Colonic mucosa (tissue), 4 donors: ENCODE measurements around the gene DGKD. TPM values are rescaled to one million over a fixed set of nuclear protein-coding genes. Genes with fewer than 3 reads are reported as not detected.

ENCODE experiments used
- DNase-seq: peaks from one replicate; pipeline ENCODE4 v3.0.0-alpha.2; 2020
- H3K27ac ChIP-seq: fragments of 200-600 bp; one replicate; pipeline ENCODE4 v1.8.0; 2021
- H3K27me3 ChIP-seq: fragments of 200-600 bp; one replicate; pipeline ENCODE4 v1.8.0; 2021
- H3K36me3 ChIP-seq: fragments of 200-600 bp; one replicate; pipeline ENCODE4 v1.8.0; 2021
- H3K4me1 ChIP-seq: fragments of 200-600 bp; one replicate; pipeline ENCODE4 v1.8.0; 2021; ENCODE audit warnings: mild to moderate bottlenecking
- H3K4me3 ChIP-seq: fragments of 200-600 bp; one replicate; pipeline ENCODE4 v1.8.0; 2021
- H3K9ac ChIP-seq, 2 donors: one replicate each; pipeline ENCODE4 v1.7.0; 2013; ENCODE audit warnings: control low read depth in 2 of 2, low read depth in 2 of 2, low read length in 2 of 2
- H3K9me3 ChIP-seq: fragments of 200-600 bp; one replicate; pipeline ENCODE4 v1.8.0; 2021
- CTCF ChIP-seq: fragments of 200-600 bp; IDR thresholded peaks from one replicate; pipeline ENCODE4 v1.8.0; 2022; ENCODE audit warnings: antibody characterized with exemption, mild to moderate bottlenecking
- intact Hi-C: fragments of 100-400 bp; cut with DNase I; formaldehyde crosslinking; loops from one replicate; pipeline ENCODE4 v1.14.1; 2022
- total RNA-seq, 2 donors: library from RNA; stranded (reverse); fragmentation: NEBNext Ultra II Directional in 1 of 2; extraction: Animal tissue kit (Norgen Biotek cat#: 25700) in 1 of 2; gene quantifications; one replicate each; pipeline ENCODE4 v1.2.1, GENCODE V29; 2021
- donor health status: healthy.
- donor health status: DM: no; HTN: no; CAD: no.
- donor health status: DM: no; HTN: no; CAD: no.

DGKD gene
- total RNA-seq, 2 donors from 2014 or later, result 64.4 to 94.6 TPM

- no peak for DNase-seq
- Histone ChIP-seq H3K4me1 (no peaks in the 10 kb centered on the region), H3K4me3 (no peak overlapping the region), H3K9ac (no peak overlapping the region), H3K9me3 (no peaks in the 10 kb centered on the region), H3K27me3 (no peaks in the 10 kb centered on the region), H3K27ac (no peak overlapping the region), H3K36me3 (peaks cover 19% of the 10 kb centered on the region)
- intact Hi-C loops, result no loop called here
- TF ChIP-seq CTCF, result no peak
Measured at GRCh38 chr2:233451950-233452349, 97.7 kb downstream of the DGKD start.

GRCh38 chr2:233453111-233453915 is 99.0 kb downstream of the DGKD start:
- Histone ChIP-seq H3K36me3 (peaks cover 24% of the 10 kb centered on the region), H3K4me3 (no peak overlapping the region), H3K27ac (no peak overlapping the region), H3K4me1 (no peaks in the 10 kb centered on the region), H3K9ac (no peak overlapping the region), H3K9me3 (no peaks in the 10 kb centered on the region), H3K27me3 (no peaks in the 10 kb centered on the region)
- no peak for TF ChIP-seq CTCF
- intact Hi-C loops, result no loop called here
- no peak for DNase-seq

- no peak overlapping the region for H3K9ac ChIP-seq
- no peak overlapping the region for H3K27ac ChIP-seq
- peaks cover 24% of the 10 kb centered on the region for H3K36me3 ChIP-seq
- TF ChIP-seq CTCF, result no peak
- no peaks in the 10 kb centered on the region for H3K4me1 ChIP-seq
- no peak for DNase-seq
- H3K9me3 ChIP-seq, result no peaks in the 10 kb centered on the region
- intact Hi-C loops, result no loop called here
- H3K27me3 ChIP-seq, result no peaks in the 10 kb centered on the region
- no peak overlapping the region for H3K4me3 ChIP-seq
Measured at GRCh38 chr2:233453916-233454315, 99.6 kb downstream of the DGKD start.

- intact Hi-C loops, result no loop called here
- Histone ChIP-seq H3K4me3 (no peak overlapping the region), H3K9me3 (no peaks in the 10 kb centered on the region), H3K9ac (no peak overlapping the region), H3K27ac (no peak overlapping the region), H3K4me1 (no peaks in the 10 kb centered on the region), H3K36me3 (peaks cover 20% of the 10 kb centered on the region), H3K27me3 (no peaks in the 10 kb centered on the region)
- TF ChIP-seq CTCF, result no peak
- DNase-seq, result no peak
Measured at GRCh38 chr2:233455006-233455405, 100.7 kb downstream of the DGKD start.

- Histone ChIP-seq H3K9me3 (no peaks in the 10 kb centered on the region), H3K27ac (no peak overlapping the region), H3K4me3 (no peak overlapping the region), H3K9ac (no peak overlapping the region), H3K4me1 (peaks cover 4% of the 10 kb centered on the region), H3K27me3 (no peaks in the 10 kb centered on the region), H3K36me3 (peaks cover 20% of the 10 kb centered on the region)
- no peak for DNase-seq
- intact Hi-C loops, result no loop called here
- TF ChIP-seq CTCF, result no peak
Measured at GRCh38 chr2:233455491-233455890, 101.2 kb downstream of the DGKD start.
